AML-193 (cell line): Measurements from ENCODE around the gene INTS7.
"Not testable (repeated sequence)": the region's sequence is repeated elsewhere in the genome, so short reads cannot be mapped to it uniquely, and the experiment has no call there.

Experiments used
- DNase-seq, 2 experiments: peaks; one replicate each; lab custom pipeline; 2025; lab: John Stamatoyannopoulos, UW

INTS7 gene

DNA sequence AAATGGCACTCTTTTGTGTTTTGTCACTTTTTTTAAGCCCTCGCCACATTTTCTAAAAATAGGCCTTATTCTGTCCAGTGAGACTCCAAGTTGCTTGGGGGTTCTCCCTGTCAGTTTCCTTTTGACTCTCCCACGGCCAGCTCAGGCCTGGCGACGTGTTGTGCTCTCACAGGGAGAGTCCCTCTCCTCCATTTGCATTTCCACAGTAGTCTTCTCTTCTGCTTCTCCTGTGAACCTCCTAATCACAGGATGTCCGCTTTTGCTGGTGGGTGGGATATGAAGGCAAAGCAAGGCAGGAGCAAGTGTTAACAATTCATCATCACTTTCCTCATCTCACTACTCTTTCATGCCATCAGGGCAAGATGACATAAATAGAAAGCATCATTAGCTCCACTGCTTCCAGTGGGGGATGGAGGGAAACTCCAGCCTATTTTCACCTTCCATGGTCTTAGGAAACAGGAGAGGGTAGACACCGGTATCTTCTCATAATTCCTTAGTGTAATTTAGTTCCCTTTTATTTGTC, 99.8 kb downstream of the INTS7 start:
- no peak for DNase-seq

GRCh38 chr1:211933946-211934714, 101.2 kb downstream of the INTS7 start:
- DNase-seq = no peak

DNA sequence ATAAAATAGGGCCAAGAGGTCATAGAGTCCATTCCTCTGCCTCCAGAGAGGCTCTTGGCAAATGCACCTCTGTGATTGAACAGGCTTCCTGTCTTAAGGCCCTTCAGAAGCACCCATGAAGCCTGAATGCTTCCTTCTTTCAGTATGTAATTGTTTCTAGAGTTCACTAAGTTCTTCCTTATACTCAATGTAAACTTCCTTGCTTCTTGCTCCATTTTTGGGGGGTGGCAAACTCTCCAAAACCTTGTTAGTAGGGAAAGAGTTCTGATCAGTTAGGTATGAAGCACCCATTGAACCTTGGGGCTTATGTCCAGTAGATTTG, 102.5 kb downstream of the INTS7 start:
- peak in 1 of 2 experiments; percentile 5 for DNase-seq

GRCh38 chr1:211932231-211932932, 103.0 kb downstream of the INTS7 start:
- DNase-seq = no peak

- DNase-seq = no peak
Observed at GRCh38 chr1:211929683-211930082, 105.7 kb downstream of the INTS7 start.

DNA sequence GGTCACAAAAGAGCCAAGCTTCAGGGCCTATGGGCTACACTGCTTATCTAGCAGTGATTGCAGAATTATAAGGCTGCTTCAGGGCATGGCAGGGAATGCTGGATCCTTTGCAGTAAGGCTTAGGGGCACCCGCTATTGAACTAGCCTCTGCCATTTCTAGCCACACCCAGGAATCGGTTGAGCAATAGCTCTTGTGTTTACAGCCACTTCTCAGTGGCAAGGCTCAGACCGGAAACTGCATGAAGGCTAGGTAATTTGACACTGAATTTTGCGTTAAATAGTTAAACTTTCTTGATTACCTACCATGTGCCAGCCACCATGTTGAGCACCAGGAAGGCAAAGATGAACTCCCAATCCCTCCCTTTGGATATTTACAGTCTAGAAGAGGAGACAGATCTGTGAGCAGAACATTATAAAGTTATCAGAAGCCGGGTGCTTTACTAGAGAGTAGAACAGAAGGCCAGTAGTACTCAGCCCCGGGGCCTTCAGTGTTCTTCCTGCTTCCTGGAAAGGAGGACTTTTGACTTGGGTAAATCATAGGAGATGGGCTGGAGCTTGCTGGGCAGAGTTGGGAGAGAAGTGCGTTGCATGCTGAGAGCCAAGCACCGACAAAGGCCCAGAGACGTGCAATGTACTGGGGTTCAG, 106.2 kb downstream of the INTS7 start:
- DNase-seq = peak; percentile 66 to 70

DNA sequence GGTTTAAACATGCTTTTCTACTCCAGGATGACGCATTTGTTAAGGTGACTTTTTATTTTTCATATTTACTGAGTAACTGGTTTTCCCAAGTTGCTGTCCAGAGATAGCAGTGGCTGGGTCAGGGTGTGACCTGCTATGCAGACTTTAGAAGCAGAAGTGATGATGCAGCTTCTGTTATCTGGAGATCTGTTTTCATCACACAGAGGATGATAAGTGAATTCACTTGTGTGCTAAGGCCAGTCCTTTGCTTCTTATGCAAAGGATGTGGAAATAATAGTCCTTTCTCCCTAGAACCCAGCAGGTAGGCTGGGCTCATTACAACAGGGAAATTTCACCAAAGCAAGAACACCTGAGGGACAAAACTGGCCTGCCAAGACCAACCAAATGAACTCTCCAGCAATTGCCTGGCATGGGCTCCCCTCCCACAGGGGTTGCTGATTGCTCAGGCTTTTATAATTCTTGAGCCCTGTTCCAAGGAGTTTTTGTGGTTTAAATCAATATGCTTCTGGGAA, 107.0 kb downstream of the INTS7 start:
- DNase-seq = no peak

DNA sequence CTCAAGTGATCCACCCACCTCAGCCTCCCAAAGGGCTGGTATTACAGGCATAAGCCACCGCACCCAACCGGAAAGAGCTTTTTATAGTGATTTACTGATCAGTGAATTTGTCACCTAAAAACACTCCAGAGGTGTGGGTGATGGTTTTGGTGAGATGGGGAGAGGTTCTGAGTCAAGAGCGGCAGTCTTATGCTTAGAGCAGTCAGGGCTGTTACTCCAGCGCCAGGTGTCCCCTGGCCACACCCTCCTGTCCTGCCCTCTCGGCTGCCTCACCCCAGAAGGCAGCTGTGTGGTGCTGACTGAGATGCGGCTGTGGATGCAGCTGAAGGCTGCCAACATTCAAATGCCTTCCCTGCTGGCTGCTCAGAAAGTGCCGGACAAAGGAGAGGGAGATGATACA, 110.3 kb downstream of the INTS7 start:
- no peak for DNase-seq

GRCh38 chr1:211924256-211924655, 111.1 kb downstream of the INTS7 start:
- DNase-seq = no peak

GRCh38 chr1:211923095-211923494, 112.3 kb downstream of the INTS7 start:
- DNase-seq = no peak

DNA sequence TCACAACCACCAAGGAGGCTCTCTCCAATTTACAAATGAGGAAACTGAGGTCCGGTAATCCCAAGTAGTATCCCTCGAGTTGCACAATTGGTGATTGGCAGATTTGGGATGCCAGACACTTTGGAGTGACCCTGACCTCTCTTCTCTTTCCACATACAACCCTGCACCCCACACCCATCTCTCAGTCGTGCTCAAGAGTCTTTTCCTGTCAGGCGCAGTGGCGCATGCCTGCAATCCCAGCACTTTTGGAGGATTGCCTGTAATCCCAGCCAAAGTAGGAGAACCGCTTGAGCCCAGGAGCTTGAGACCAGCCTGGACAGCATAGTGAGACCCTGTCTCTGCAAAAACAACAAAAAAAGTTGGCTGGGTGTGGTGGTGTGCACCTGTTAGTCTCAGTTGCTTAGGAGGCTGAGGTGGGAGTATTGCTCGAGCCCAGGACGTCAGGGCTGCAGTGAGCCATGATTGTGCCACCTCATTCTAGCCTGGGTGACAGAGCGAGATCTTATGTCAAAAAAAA, 113.7 kb downstream of the INTS7 start:
- DNase-seq = no peak

DNA sequence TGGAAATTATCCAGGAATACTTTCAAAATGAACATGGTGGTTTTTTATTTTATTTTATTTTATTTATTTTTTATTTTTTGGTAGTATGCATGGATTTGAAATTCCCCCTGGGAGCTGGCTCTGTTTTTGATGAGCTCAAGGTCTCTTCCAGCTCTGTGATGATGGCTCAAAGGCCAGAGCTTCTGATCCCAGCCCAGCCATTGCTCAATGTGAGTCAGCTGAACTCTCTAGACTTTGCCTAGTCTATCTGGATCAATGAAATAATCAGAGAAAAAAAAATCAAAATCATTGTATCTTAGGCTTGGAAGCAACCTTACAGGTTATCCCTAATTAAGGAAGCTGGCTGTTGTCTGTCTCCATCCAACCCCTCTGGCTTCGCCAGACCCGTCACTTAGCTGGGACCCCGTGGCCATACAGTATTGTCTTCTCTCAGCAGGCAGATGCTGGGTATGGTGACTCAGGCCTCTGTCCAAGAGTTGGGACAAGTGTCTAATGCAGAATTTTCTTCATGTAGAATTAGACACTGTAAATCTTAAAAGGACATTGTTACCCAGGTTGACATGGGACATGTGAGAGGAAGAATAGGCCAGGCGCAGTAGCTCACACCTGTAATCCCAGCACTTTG, 114.6 kb downstream of the INTS7 start:
- no peak for DNase-seq

DNA sequence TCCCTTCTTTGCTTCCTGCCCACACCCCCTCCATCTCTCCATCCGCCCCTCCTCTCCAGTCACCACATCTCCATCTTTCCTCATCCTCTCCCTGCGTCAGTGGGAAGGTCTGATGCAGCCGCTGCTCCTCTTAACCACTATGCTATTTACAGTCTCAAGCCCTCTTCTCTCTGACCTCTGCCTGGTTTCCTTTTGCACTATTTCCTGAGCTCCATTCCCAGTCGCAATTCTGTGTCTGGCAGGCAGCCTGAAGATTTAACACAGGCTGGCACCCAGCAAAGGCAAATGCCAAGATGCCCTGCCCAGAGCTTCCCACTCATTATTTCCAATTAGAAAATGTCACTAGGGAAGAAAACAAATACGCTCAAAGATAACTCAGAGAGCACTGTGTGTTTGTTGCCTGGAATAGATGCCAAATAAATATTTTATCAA, 115.2 kb downstream of the INTS7 start:
- DNase-seq = no peak

DNA sequence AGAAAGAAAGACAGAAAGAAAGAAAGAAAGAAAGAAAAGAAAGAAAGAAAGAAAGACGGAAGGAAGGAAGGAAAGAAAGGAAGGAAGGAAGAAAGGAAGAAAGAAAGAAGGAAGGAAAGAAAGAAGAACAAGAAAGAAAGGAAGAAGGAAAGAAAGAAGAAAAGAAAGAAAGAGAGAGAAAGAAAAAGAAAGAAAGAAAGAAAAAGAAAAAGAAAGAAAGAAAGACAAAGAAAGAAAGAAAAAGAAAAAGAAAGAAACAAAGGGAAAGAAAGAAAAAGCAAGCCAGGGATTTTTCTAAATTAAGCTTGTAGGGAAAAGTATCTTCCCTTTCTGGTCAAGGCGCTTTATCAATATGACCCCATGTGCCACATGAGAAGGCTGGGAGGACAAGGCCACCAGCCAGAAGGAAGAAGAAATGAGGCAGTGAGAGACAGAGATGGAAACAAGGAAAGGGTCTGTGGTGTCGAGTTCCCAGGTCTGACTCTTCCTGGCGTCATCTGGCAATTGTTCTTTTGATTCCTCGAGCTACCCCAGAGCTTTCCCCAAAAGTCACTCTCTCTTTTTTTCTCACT, 116.4 kb downstream of the INTS7 start:
- no peak for DNase-seq

GRCh38 chr1:211916458-211916857, 118.9 kb downstream of the INTS7 start:
- DNase-seq = not testable (repeated sequence)

DNA sequence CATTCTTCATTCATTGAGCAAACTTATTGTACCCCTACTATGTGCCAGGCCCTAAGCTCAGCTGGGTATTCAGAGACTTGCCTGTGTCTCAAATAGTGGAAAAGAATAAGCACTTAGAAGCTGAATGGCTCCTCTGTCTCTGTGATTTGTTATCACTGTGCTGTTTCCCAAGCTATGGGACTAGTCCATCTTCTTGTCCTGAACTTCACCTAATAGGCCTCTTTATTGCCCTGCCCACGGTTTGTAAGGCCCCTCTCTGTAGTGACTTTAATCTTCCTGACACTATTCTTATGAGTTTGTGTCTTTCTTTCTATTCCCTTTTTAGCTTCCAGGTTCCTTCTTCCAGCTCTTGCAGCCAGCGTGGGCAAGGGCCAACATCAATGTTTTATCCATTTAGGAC, 119.4 kb downstream of the INTS7 start:
- DNase-seq = no peak

DNA sequence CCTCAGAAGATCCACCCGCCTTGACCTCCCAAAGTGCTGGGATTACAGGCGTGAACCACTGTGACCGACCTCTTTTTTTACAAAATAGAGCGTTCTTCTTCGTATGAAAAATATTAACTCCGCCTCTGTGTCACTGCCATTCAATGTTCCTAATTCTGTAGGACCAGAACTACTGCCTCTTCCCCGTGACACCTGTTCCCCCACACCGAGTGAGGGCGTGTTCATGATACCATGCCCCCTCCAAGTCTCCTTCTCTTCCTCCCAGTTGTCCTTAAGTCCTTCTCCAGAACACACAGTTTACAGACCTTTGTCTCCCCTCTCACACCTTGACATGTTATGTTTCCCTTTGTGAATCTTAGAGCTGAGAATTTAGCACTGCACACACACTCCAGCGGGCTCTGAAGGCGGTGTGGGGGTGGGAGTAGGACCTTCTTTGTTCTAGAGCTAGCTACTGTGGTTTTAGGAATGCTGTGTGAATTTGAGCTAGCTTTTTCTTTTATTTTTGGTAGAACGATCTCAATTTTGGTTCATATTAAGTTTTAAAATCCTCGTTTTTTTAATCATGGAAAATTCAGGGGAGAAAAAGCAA, 122.4 kb downstream of the INTS7 start:
- no peak for DNase-seq

GRCh38 chr1:211912038-211912437, 123.3 kb downstream of the INTS7 start:
- DNase-seq = no peak

DNA sequence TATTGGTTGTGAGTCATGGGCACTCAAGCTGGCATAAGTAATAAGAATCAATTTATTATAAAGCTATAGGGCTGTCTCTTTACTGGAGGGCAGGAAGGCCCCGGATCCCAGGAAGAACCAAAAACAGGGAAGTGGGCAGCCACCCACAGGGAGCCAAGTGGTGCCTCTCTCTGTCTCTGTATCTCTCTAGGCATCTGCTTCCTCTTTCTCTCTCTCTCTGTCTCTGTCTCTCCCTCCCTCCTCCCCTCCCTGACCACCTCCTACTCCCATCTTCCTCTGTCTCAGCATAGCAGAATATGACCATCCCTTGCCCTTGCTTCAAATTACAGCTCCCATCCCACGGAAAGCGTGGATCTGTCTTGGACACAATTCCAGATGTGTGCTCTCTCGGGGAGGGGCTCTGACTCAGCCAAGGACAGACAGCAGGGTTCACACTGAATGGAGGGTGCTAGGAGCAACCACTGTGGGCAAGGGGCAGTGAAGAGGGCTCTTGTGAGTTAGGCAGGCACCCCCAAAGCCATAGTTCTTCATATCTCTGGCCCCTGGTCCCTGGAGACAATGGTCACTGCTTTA, 124.4 kb downstream of the INTS7 start:
- peak; percentile 11 to 16 for DNase-seq

GRCh38 chr1:211910113-211910884, 125.1 kb downstream of the INTS7 start:
- DNase-seq = no peak
